ENCODE data around the gene MYL2.

The MYL2 gene

DNA sequence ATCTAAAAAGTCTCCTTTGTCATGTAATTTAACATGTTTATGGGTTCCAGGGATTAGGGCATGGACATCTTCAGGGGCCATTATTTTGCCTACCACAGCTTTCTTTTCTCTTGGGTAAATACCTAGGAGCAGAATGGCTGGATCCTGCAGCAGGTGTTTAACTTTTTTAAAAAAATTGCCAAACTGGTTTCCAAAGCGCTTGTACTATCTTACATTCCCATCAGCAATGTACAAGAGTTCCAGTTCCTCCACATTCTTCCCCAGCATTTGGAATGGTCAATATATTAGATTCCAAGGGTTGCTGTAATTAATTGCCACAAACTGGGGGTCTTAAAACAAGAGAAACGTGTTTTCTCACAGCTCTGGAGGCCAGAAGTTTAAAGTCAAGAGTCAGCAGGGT lies 27.7 kb upstream of the MYL2 start:
- TF ChIP-seq ELF4 (IDR thresholded peaks at IDR 0.05), result no peak
- TF ChIP-seq, protein P1, sequence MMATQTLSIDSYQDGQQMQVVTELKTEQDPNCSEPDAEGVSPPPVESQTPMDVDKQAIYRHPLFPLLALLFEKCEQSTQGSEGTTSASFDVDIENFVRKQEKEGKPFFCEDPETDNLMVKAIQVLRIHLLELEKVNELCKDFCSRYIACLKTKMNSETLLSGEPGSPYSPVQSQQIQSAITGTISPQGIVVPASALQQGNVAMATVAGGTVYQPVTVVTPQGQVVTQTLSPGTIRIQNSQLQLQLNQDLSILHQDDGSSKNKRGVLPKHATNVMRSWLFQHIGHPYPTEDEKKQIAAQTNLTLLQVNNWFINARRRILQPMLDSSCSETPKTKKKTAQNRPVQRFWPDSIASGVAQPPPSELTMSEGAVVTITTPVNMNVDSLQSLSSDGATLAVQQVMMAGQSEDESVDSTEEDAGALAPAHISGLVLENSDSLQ (IDR thresholded peaks at IDR 0.05), result no peak
- no peak for TF ChIP-seq FOXK2 (IDR thresholded peaks at IDR 0.05)
- TF ChIP-seq ARNT (IDR thresholded peaks at IDR 0.05), result no peak
- TF ChIP-seq HDGF (IDR thresholded peaks at IDR 0.05; ENCODE audit: borderline replicate concordance), result no peak
- no peak for TF ChIP-seq LEF1 (IDR thresholded peaks at IDR 0.05; ENCODE audit: borderline replicate concordance)
- no peak for TF ChIP-seq NFRKB (IDR thresholded peaks at IDR 0.05)
- TF ChIP-seq ZNF384 (IDR thresholded peaks at IDR 0.05), result no peak
- TF ChIP-seq L3MBTL2 (conservative IDR thresholded peaks at IDR 0.05), result no peak
- TF ChIP-seq FOXA1 (IDR thresholded peaks at IDR 0.05), result no peak
- no peak for TF ChIP-seq BHLHE40 (IDR thresholded peaks at IDR 0.05; ENCODE audit: borderline replicate concordance)
- no peak for TF ChIP-seq SUZ12 (IDR thresholded peaks at IDR 0.05)
- TF ChIP-seq FOXM1 (IDR thresholded peaks at IDR 0.05; ENCODE audit: borderline replicate concordance), result no peak
- no peak for TF ChIP-seq CTBP1 (IDR thresholded peaks at IDR 0.05; ENCODE audit: borderline replicate concordance)
- no peak for DNase-seq (ENCODE audit: extremely low spot score)
- CTCF ChIA-PET, result no interaction called here
- POLR2A ChIA-PET, result no interaction called here

DNA sequence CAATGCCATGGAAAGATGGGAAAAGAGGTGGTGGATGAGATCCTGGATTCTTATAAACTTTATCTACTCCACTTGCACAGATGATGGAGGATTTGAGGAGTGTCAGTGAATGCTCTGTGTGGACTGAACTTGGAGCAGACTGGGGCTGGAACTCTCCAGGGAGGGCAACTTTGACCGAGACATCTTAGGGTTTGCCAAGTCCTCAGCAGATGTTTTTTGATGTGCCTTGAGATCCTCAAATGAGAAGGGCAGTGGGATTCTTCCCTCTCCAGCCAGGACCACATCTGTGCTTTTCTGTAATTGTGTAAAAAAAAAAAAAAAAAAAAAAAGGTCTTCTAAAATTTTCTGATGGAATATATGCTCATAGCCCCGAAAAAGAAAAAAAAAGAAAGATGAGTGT lies 23.0 kb upstream of the MYL2 start:
- TF ChIP-seq LEF1 (IDR thresholded peaks at IDR 0.05; ENCODE audit: borderline replicate concordance) (no peak), ARNT (IDR thresholded peaks at IDR 0.05) (no peak), HDGF (IDR thresholded peaks at IDR 0.05; ENCODE audit: borderline replicate concordance) (no peak), ZNF384 (IDR thresholded peaks at IDR 0.05) (no peak), SP1 (IDR thresholded peaks at IDR 0.05) (no peak), FOXK2 (IDR thresholded peaks at IDR 0.05) (no peak), ELF4 (IDR thresholded peaks at IDR 0.05) (no peak), CTBP1 (IDR thresholded peaks at IDR 0.05; ENCODE audit: borderline replicate concordance) (no peak), FOXM1 (IDR thresholded peaks at IDR 0.05; ENCODE audit: borderline replicate concordance) (no peak), NFRKB (IDR thresholded peaks at IDR 0.05) (no peak), L3MBTL2 (conservative IDR thresholded peaks at IDR 0.05) (no peak), TARDBP (IDR thresholded peaks at IDR 0.05) (no peak), SUZ12 (IDR thresholded peaks at IDR 0.05) (no peak), FOXA1 (IDR thresholded peaks at IDR 0.05) (no peak), BHLHE40 (IDR thresholded peaks at IDR 0.05; ENCODE audit: borderline replicate concordance) (no peak)
- TF ChIP-seq, protein P1 (IDR thresholded peaks at IDR 0.05), result no peak
- no peak for DNase-seq (ENCODE audit: extremely low spot score)
- ChIA-PET CTCF (no interaction called here), POLR2A (no interaction called here)

DNA sequence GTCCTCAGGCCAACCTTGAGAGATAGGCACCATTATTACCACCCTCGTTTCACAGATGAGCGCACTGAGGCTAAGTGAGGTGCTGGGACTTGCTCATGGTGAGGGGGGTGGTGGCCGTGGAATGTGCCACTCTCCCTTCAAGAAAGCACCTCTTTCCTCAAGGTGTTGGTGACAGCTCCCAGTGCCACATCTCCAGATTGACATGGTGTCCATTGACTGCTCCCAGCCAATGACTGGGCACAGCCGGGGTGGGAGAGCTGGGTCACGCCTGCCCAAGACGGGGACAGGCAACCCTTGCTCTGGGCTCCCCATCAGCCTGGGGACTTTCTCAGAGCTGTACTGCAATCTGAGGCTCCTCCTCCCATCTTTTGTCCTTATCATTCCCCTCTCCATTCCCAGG lies 21.0 kb upstream of the MYL2 start:
- ChIA-PET CTCF (no interaction called here), POLR2A (no interaction called here)
- no peak for DNase-seq (ENCODE audit: extremely low spot score)
- TF ChIP-seq FOXA1 (IDR thresholded peaks at IDR 0.05) (no peak), BHLHE40 (IDR thresholded peaks at IDR 0.05; ENCODE audit: borderline replicate concordance) (no peak), NFRKB (IDR thresholded peaks at IDR 0.05) (no peak), LEF1 (IDR thresholded peaks at IDR 0.05; ENCODE audit: borderline replicate concordance) (no peak), ELF4 (IDR thresholded peaks at IDR 0.05) (no peak), CTBP1 (IDR thresholded peaks at IDR 0.05; ENCODE audit: borderline replicate concordance) (no peak), SUZ12 (IDR thresholded peaks at IDR 0.05) (no peak), ARNT (IDR thresholded peaks at IDR 0.05) (no peak), SP1 (IDR thresholded peaks at IDR 0.05) (no peak), TARDBP (IDR thresholded peaks at IDR 0.05) (no peak), ZNF384 (IDR thresholded peaks at IDR 0.05) (no peak), L3MBTL2 (conservative IDR thresholded peaks at IDR 0.05) (no peak), FOXM1 (IDR thresholded peaks at IDR 0.05; ENCODE audit: borderline replicate concordance) (no peak), HDGF (IDR thresholded peaks at IDR 0.05; ENCODE audit: borderline replicate concordance) (no peak), FOXK2 (IDR thresholded peaks at IDR 0.05) (no peak)
- TF ChIP-seq, protein P1 (IDR thresholded peaks at IDR 0.05), result no peak

DNA sequence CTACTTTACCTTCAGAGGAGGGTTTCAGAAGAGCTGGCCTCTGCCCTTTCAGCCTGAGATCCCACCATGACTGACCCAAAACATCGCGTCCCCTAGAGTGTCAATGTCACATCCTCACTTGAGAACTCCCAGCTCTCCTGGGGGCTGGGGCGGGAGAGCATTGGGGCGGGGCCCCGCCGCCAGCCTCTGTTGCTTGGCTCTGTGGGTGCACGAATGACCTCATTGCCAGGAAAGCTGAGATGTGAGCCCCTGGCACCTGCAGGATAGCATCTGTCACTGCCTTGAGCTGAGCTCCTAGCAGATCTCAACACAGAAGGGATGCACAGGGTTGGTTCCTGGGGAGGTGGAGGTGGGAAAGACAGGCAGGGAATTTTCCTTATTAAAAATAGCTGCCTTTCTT lies 20.6 kb upstream of the MYL2 start:
- ChIA-PET CTCF (no interaction called here), POLR2A (no interaction called here)
- TF ChIP-seq ZNF384 (IDR thresholded peaks at IDR 0.05) (no peak), HDGF (IDR thresholded peaks at IDR 0.05; ENCODE audit: borderline replicate concordance) (no peak), CTBP1 (IDR thresholded peaks at IDR 0.05; ENCODE audit: borderline replicate concordance) (no peak), FOXK2 (IDR thresholded peaks at IDR 0.05) (no peak), BHLHE40 (IDR thresholded peaks at IDR 0.05; ENCODE audit: borderline replicate concordance) (no peak), SP1 (IDR thresholded peaks at IDR 0.05) (no peak)
- TF ChIP-seq, protein P1 (IDR thresholded peaks at IDR 0.05), result no peak
- DNase-seq (ENCODE audit: extremely low spot score), result no peak

DNA sequence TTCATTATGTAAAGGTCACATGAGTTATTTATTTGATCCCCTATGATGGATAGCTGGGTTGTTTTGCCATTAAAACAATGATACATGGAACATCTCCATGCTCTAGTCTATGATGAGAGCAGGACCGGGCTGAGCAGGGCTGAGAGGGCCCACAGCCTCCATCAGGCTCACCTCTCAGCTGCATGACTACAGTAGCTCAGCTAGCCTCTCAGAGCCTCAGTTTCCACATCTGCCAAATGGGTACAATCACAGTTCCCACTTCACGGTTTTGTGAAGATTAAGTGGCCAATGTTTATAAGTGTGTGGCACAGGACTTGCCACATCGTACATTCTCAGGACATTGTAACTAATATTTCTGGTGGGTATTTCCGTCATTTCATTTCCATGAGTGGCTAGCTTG lies 19.9 kb upstream of the MYL2 start:
- CTCF ChIA-PET, result no interaction called here
- no peak for DNase-seq (ENCODE audit: extremely low spot score)
- TF ChIP-seq LEF1 (IDR thresholded peaks at IDR 0.05; ENCODE audit: borderline replicate concordance) (no peak), FOXA1 (IDR thresholded peaks at IDR 0.05) (no peak), SUZ12 (IDR thresholded peaks at IDR 0.05) (no peak), ELF4 (IDR thresholded peaks at IDR 0.05) (no peak), L3MBTL2 (conservative IDR thresholded peaks at IDR 0.05) (no peak), SP1 (IDR thresholded peaks at IDR 0.05) (no peak), FOXK2 (IDR thresholded peaks at IDR 0.05) (no peak), ZNF384 (IDR thresholded peaks at IDR 0.05) (no peak), BHLHE40 (IDR thresholded peaks at IDR 0.05; ENCODE audit: borderline replicate concordance) (no peak), ARNT (IDR thresholded peaks at IDR 0.05) (no peak), FOXM1 (IDR thresholded peaks at IDR 0.05; ENCODE audit: borderline replicate concordance) (no peak), CTBP1 (IDR thresholded peaks at IDR 0.05; ENCODE audit: borderline replicate concordance) (no peak), NFRKB (IDR thresholded peaks at IDR 0.05) (no peak), HDGF (IDR thresholded peaks at IDR 0.05; ENCODE audit: borderline replicate concordance) (no peak), TARDBP (IDR thresholded peaks at IDR 0.05) (no peak)
- TF ChIP-seq, protein P1 (IDR thresholded peaks at IDR 0.05), result no peak
- POLR2A ChIA-PET, result no interaction called here

All from HEK293T (cell line).